ENCODE measurements around the gene FEN1. TPM values are rescaled to one million over a fixed set of nuclear protein-coding genes. Genes with fewer than 3 reads are reported as not detected.

Gene FEN1
- total and polyA plus RNA-seq, 2 of the 13 experiments (the other 11 are each of a cell fraction or from before 2014, with no cell fraction given) = 12.4 to 102 TPM

DNA sequence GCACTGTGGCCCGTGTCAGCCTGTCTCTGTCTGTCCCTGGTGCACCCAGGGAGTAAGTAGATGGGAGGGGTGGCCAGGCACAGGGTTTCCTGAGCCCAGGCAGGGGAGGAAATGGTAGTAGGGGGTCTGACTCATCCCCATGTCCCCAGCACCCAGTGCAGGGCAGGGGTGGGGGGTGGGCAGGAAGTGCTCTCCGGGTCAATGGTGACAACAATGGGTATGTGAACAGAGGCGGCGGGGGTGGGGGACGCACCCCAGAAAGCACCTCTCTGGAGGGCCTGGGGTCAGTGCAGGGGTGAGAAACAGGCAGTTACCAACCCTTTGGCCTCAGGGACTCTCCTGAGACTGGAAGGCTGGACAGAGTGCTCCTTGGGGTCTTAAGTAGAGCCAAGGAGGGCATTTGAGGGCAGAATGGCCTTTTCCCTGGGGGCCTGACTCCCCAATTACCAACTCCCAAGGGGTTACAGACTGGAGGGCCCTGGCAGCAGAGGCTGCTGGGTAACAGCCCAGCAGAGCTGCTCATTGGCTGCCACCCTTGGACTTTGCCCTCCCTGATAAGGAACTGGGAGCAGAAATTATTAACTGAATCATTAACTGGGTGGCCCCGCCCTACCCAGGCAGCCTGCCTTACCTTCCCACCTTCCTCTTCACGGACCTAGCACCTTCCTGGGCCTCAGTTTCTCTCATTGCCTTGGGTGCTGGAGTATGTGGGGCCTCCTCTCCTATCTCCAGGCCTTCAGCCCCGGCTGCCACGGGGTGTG, 36.1 kb upstream of the FEN1 start (continued):
- TF ChIP-seq, protein P1, sequence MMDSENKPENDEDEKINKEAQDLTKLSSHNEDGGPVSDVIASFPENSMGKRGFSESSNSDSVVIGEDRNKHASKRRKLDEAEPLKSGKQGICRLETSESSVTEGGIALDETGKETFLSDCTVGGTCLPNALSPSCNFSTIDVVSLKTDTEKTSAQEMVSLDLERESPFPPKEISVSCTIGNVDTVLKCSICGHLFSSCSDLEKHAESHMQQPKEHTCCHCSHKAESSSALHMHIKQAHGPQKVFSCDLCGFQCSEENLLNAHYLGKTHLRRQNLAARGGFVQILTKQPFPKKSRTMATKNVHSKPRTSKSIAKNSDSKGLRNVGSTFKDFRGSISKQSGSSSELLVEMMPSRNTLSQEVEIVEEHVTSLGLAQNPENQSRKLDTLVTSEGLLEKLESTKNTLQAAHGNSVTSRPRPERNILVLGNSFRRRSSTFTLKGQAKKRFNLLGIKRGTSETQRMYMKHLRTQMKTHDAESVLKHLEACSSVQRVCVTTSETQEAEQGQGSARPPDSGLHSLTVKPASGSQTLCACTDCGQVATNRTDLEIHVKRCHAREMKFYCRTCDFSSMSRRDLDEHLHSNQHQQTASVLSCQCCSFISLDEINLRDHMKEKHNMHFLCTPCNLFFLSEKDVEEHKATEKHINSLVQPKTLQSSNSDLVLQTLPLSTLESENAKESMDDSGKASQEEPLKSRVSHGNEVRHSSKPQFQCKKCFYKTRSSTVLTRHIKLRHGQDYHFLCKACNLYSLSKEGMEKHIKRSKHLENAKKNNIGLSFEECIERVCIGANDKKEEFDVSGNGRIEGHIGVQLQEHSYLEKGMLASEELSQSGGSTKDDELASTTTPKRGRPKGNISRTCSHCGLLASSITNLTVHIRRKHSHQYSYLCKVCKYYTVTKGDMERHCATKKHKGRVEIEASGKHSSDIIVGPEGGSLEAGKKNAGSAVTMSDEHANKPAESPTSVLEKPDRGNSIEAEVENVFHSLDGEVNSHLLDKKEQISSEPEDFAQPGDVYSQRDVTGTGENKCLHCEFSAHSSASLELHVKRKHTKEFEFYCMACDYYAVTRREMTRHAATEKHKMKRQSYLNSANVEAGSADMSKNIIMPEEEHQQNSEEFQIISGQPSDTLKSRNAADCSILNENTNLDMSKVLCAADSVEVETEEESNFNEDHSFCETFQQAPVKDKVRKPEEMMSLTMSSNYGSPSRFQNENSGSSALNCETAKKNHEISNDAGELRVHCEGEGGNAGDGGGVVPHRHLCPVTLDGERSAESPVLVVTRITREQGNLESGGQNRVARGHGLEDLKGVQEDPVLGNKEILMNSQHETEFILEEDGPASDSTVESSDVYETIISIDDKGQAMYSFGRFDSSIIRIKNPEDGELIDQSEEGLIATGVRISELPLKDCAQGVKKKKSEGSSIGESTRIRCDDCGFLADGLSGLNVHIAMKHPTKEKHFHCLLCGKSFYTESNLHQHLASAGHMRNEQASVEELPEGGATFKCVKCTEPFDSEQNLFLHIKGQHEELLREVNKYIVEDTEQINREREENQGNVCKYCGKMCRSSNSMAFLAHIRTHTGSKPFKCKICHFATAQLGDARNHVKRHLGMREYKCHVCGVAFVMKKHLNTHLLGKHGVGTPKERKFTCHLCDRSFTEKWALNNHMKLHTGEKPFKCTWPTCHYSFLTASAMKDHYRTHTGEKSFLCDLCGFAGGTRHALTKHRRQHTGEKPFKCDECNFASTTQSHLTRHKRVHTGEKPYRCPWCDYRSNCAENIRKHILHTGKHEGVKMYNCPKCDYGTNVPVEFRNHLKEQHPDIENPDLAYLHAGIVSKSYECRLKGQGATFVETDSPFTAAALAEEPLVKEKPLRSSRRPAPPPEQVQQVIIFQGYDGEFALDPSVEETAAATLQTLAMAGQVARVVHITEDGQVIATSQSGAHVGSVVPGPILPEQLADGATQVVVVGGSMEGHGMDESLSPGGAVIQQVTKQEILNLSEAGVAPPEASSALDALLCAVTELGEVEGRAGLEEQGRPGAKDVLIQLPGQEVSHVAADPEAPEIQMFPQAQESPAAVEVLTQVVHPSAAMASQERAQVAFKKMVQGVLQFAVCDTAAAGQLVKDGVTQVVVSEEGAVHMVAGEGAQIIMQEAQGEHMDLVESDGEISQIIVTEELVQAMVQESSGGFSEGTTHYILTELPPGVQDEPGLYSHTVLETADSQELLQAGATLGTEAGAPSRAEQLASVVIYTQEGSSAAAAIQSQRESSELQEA (CRISPR knock-in tag; IDR thresholded peaks at IDR 0.05; ENCODE audit: not compliant biosample characterization) = no peak
- TF ChIP-seq ZFP90 (CRISPR knock-in tag; IDR thresholded peaks at IDR 0.05; ENCODE audit: borderline replicate concordance) = peak; percentile 74
- no peak; the same call in 1 of the 2 replicates for TF ChIP-seq SIX4 (CRISPR knock-in tag; IDR thresholded peaks at IDR 0.05)
- TF ChIP-seq KLF12 (CRISPR knock-in tag; IDR thresholded peaks at IDR 0.05; ENCODE audit: borderline replicate concordance) = peak; percentile 68; the same call in 1 of the 2 replicates
- TF ChIP-seq KDM4B (CRISPR knock-in tag; IDR thresholded peaks at IDR 0.05) = peak; percentile 60; the same call in 1 of the 2 replicates
- TF ChIP-seq IRF2 (CRISPR knock-in tag; IDR thresholded peaks at IDR 0.05) = no peak; the same call in 1 of the 2 replicates
- TF ChIP-seq RARG (CRISPR knock-in tag; IDR thresholded peaks at IDR 0.05; ENCODE audit: low read depth) = no peak
- TF ChIP-seq, protein P2, sequence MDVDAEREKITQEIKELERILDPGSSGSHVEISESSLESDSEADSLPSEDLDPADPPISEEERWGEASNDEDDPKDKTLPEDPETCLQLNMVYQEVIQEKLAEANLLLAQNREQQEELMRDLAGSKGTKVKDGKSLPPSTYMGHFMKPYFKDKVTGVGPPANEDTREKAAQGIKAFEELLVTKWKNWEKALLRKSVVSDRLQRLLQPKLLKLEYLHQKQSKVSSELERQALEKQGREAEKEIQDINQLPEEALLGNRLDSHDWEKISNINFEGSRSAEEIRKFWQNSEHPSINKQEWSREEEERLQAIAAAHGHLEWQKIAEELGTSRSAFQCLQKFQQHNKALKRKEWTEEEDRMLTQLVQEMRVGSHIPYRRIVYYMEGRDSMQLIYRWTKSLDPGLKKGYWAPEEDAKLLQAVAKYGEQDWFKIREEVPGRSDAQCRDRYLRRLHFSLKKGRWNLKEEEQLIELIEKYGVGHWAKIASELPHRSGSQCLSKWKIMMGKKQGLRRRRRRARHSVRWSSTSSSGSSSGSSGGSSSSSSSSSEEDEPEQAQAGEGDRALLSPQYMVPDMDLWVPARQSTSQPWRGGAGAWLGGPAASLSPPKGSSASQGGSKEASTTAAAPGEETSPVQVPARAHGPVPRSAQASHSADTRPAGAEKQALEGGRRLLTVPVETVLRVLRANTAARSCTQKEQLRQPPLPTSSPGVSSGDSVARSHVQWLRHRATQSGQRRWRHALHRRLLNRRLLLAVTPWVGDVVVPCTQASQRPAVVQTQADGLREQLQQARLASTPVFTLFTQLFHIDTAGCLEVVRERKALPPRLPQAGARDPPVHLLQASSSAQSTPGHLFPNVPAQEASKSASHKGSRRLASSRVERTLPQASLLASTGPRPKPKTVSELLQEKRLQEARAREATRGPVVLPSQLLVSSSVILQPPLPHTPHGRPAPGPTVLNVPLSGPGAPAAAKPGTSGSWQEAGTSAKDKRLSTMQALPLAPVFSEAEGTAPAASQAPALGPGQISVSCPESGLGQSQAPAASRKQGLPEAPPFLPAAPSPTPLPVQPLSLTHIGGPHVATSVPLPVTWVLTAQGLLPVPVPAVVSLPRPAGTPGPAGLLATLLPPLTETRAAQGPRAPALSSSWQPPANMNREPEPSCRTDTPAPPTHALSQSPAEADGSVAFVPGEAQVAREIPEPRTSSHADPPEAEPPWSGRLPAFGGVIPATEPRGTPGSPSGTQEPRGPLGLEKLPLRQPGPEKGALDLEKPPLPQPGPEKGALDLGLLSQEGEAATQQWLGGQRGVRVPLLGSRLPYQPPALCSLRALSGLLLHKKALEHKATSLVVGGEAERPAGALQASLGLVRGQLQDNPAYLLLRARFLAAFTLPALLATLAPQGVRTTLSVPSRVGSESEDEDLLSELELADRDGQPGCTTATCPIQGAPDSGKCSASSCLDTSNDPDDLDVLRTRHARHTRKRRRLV (CRISPR knock-in tag; IDR thresholded peaks at IDR 0.05) = 0 out of 2 replicates have a peak, but pooled peaks have one; percentile 35
- peak; percentile 40; the same call in 1 of the 2 replicates for TF ChIP-seq YEATS2 (CRISPR knock-in tag; IDR thresholded peaks at IDR 0.05; ENCODE audit: borderline replicate concordance)
